Mesothelial cell of epicardium (in vitro differentiated cells): Measurements from ENCODE around the gene ITGBL1. TPM values are rescaled to one million over a fixed set of nuclear protein-coding genes. Genes with fewer than 3 reads are reported as not detected.
A peak's percentile ranks its signal among the peaks of the same experiment; 100 is the strongest.

Experiments used
- DNase-seq, 2 experiments: peaks; one replicate each; pipeline ENCODE4 v3.0.0; 2021; ENCODE audit warnings: low spot score in 2 of 2; ENCODE audit not compliant: unreplicated experiment in 2 of 2
- H3K27ac Mint-ChIP-seq: 2 replicates; pipeline ENCODE4 v1.8.0; 2021; ENCODE audit warnings: mixed read lengths
- H3K27me3 Mint-ChIP-seq: 2 replicates; pipeline ENCODE4 v1.8.0; 2021; ENCODE audit warnings: low read depth, mixed read lengths
- H3K36me3 Mint-ChIP-seq: 2 replicates; pipeline ENCODE4 v1.8.0; 2021; ENCODE audit warnings: mixed read lengths
- H3K4me1 Mint-ChIP-seq: 2 replicates; pipeline ENCODE4 v1.8.0; 2021; ENCODE audit warnings: mixed read lengths
- H3K4me3 Mint-ChIP-seq: 2 replicates; pipeline ENCODE4 v1.8.0; 2021; ENCODE audit warnings: mild to moderate bottlenecking, moderate library complexity, mixed read lengths
- H3K9me3 Mint-ChIP-seq: 2 replicates; pipeline ENCODE4 v1.8.0; 2021; ENCODE audit warnings: mixed read lengths
- CTCF ChIP-seq: fragments of 200-600 bp; sonication (generic); IDR thresholded peaks from one replicate; pipeline ENCODE4 v1.5.0; 2021; ENCODE audit warnings: antibody characterized with exemption; ENCODE audit not compliant: unreplicated experiment
- total RNA-seq: library from RNA; stranded (reverse); gene quantifications from 3 replicates; pipeline ENCODE4 v1.2.1, GENCODE V29; 2021

ITGBL1 gene
- total RNA-seq, 1 donor from 2014 or later = 0.07 TPM

GRCh38 chr13:101493541-101493940 is 41.1 kb downstream of the ITGBL1 start:
- TF ChIP-seq CTCF = no peak
- H3K27me3 Mint-ChIP-seq = no peaks in the 10 kb centered on the region
- H3K4me1 Mint-ChIP-seq = peaks cover 27% of the 10 kb centered on the region
- no peaks in the 10 kb centered on the region for H3K9me3 Mint-ChIP-seq
- H3K36me3 Mint-ChIP-seq = no peaks in the 10 kb centered on the region
- H3K27ac Mint-ChIP-seq = no peak overlapping the region
- H3K4me3 Mint-ChIP-seq = no peak overlapping the region
- no peak for DNase-seq

GRCh38 chr13:101499406-101499805 is 46.9 kb downstream of the ITGBL1 start:
- H3K36me3 Mint-ChIP-seq = no peaks in the 10 kb centered on the region
- H3K27ac Mint-ChIP-seq = no peak overlapping the region
- no peaks in the 10 kb centered on the region for H3K9me3 Mint-ChIP-seq
- no peaks in the 10 kb centered on the region for H3K4me1 Mint-ChIP-seq
- H3K27me3 Mint-ChIP-seq = peaks cover 2% of the 10 kb centered on the region
- no peak overlapping the region for H3K4me3 Mint-ChIP-seq
- TF ChIP-seq CTCF = no peak
- no peak for DNase-seq

- Mint-ChIP-seq H3K9me3 (no peaks in the 10 kb centered on the region), H3K36me3 (no peaks in the 10 kb centered on the region), H3K4me1 (no peaks in the 10 kb centered on the region), H3K4me3 (no peak overlapping the region), H3K27ac (no peak overlapping the region), H3K27me3 (peaks cover 5% of the 10 kb centered on the region)
- no peak for DNase-seq
- TF ChIP-seq CTCF = no peak
These were observed 50.1 kb downstream of the ITGBL1 start for GRCh38 chr13:101502618-101503017.

- TF ChIP-seq CTCF = no peak
- H3K4me1 Mint-ChIP-seq = peaks cover 28% of the 10 kb centered on the region
- peaks cover 3% of the 10 kb centered on the region for H3K27me3 Mint-ChIP-seq
- H3K36me3 Mint-ChIP-seq = no peaks in the 10 kb centered on the region
- H3K9me3 Mint-ChIP-seq = peaks cover 15% of the 10 kb centered on the region
- H3K4me3 Mint-ChIP-seq = no peak overlapping the region
- H3K27ac Mint-ChIP-seq = no peak overlapping the region
- DNase-seq = no peak
These were observed 58.7 kb downstream of the ITGBL1 start for GRCh38 chr13:101511161-101511560.

- DNase-seq = no peak
- no peak for TF ChIP-seq CTCF
- Mint-ChIP-seq H3K27me3 (peaks cover 1% of the 10 kb centered on the region), H3K27ac (peak overlapping the region; percentile 21), H3K4me3 (no peak overlapping the region), H3K9me3 (peaks cover 15% of the 10 kb centered on the region), H3K36me3 (no peaks in the 10 kb centered on the region), H3K4me1 (peaks cover 28% of the 10 kb centered on the region)
These were observed 59.3 kb downstream of the ITGBL1 start for GRCh38 chr13:101511766-101512165.

- TF ChIP-seq CTCF = no peak
- H3K27ac Mint-ChIP-seq = peak overlapping the region; percentile 22
- DNase-seq = no peak
- peaks cover 15% of the 10 kb centered on the region for H3K9me3 Mint-ChIP-seq
- H3K36me3 Mint-ChIP-seq = no peaks in the 10 kb centered on the region
- H3K4me1 Mint-ChIP-seq = peaks cover 28% of the 10 kb centered on the region
- no peak overlapping the region for H3K4me3 Mint-ChIP-seq
- no peaks in the 10 kb centered on the region for H3K27me3 Mint-ChIP-seq
These were observed 60.2 kb downstream of the ITGBL1 start for GRCh38 chr13:101512650-101513049.
